Thyroid gland (tissue), 4 donors: Measurements from ENCODE around the gene CKAP5.

Experiments used
- POLR2A ChIP-seq, 2 donors: fragments of 450-650 bp; IDR thresholded peaks; one replicate each; pipeline ENCODE4 v1.6.1; 2017; ENCODE audit warnings: antibody characterized with exemption in 2 of 2, mild to moderate bottlenecking in 2 of 2, moderate library complexity in 1 of 2
- TF ChIP-seq, protein P1 (sequence below), 6 experiments: fragments of 200-600 bp in 3 of 6; fragments of 450-650 bp in 3 of 6; sonication (generic) in 3 of 6; IDR thresholded peaks; one replicate each; pipeline ENCODE4 v1.5.1; 2016 to 2019; ENCODE audit warnings: antibody characterized with exemption in 6 of 6, mild to moderate bottlenecking in 2 of 6, inconsistent platforms in 1 of 6, moderate library complexity in 1 of 6

DNA sequence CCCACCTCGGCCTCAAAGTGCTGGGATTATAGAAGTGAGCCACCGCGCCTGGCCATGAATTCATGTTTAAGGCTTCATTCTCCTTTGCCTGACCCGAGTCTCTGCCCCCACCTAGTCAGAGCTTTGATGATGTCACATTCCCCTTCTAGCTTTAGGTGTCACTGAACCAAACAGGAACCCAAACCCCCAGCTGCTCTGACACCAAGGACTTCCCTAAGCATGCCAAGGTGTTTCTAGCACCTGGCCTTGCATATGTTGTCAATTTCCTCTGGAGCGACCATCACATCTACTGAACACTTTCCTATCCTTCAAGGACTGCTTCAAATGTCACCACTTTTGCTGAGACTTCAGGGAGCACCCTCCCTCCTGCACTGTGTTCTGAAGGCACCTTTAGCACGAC, 124.8 kb downstream of the CKAP5 start:
- TF ChIP-seq, protein P1, sequence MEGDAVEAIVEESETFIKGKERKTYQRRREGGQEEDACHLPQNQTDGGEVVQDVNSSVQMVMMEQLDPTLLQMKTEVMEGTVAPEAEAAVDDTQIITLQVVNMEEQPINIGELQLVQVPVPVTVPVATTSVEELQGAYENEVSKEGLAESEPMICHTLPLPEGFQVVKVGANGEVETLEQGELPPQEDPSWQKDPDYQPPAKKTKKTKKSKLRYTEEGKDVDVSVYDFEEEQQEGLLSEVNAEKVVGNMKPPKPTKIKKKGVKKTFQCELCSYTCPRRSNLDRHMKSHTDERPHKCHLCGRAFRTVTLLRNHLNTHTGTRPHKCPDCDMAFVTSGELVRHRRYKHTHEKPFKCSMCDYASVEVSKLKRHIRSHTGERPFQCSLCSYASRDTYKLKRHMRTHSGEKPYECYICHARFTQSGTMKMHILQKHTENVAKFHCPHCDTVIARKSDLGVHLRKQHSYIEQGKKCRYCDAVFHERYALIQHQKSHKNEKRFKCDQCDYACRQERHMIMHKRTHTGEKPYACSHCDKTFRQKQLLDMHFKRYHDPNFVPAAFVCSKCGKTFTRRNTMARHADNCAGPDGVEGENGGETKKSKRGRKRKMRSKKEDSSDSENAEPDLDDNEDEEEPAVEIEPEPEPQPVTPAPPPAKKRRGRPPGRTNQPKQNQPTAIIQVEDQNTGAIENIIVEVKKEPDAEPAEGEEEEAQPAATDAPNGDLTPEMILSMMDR (IDR thresholded peaks at IDR 0.05) = no peak
- TF ChIP-seq POLR2A (IDR thresholded peaks at IDR 0.05) = no peak
